Keratinocyte (primary cell): ENCODE measurements around the gene RAB12.

Experiments
- EZH2 ChIP-seq: IDR thresholded peaks from one replicate; pipeline ENCODE4 v1.6.1; 2012; ENCODE audit warnings: inconsistent platforms, mild to moderate bottlenecking, low read length, moderate library complexity
- TF ChIP-seq, protein P1 (sequence below), 3 experiments: IDR thresholded peaks in 1 of 3; conservative IDR thresholded peaks in 1 of 3; optimal IDR thresholded peaks in 1 of 3; 2 replicates in 2 of 3; 3 replicates in 1 of 3; pipeline versions ENCODE3 to v1.5.1; 2011; ENCODE audit warnings: low read length in 3 of 3, mild to moderate bottlenecking in 3 of 3, moderate library complexity in 2 of 3, control low read depth in 1 of 3, inconsistent platforms in 1 of 3; ENCODE audit not compliant: insufficient read depth in 2 of 3; ENCODE audit errors: extremely low read depth in 1 of 3

- TF ChIP-seq EZH2: no peak
- TF ChIP-seq, protein P1, sequence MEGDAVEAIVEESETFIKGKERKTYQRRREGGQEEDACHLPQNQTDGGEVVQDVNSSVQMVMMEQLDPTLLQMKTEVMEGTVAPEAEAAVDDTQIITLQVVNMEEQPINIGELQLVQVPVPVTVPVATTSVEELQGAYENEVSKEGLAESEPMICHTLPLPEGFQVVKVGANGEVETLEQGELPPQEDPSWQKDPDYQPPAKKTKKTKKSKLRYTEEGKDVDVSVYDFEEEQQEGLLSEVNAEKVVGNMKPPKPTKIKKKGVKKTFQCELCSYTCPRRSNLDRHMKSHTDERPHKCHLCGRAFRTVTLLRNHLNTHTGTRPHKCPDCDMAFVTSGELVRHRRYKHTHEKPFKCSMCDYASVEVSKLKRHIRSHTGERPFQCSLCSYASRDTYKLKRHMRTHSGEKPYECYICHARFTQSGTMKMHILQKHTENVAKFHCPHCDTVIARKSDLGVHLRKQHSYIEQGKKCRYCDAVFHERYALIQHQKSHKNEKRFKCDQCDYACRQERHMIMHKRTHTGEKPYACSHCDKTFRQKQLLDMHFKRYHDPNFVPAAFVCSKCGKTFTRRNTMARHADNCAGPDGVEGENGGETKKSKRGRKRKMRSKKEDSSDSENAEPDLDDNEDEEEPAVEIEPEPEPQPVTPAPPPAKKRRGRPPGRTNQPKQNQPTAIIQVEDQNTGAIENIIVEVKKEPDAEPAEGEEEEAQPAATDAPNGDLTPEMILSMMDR (optimal IDR thresholded peaks at IDR 0.05 in 1 of 3, IDR thresholded peaks at IDR 0.05 in 1 of 3, conservative IDR thresholded peaks at IDR 0.05 in 1 of 3; ENCODE audit: extremely low read depth in 1 of 3, insufficient read depth in 2 of 3, low read length in 3 of 3): no peak
These were observed 6.7 kb upstream of the RAB12 start for GRCh38 chr18:8602557-8602956.
